GM19468 (cell line): Measurements from ENCODE around the gene TSPAN7.

Source experiments
- ATAC-seq: cut with Tn5 transposase; IDR thresholded peaks from one replicate; pipeline ENCODE4 v1.9.1; 2021; ENCODE audit warnings: mild to moderate bottlenecking, moderate library complexity, moderate number of reproducible peaks; ENCODE audit not compliant: unreplicated experiment; ENCODE audit errors: extremely low read depth

The TSPAN7 gene

GRCh38 chrX:38639730-38640129, 78.4 kb downstream of the TSPAN7 start:
- no peak for ATAC-seq

GRCh38 chrX:38641197-38641596, 79.9 kb downstream of the TSPAN7 start:
- no peak for ATAC-seq

- ATAC-seq, result no peak
These were observed 82.6 kb downstream of the TSPAN7 start for GRCh38 chrX:38643903-38644302.

- ATAC-seq, result no peak
These were observed 84.8 kb downstream of the TSPAN7 start for GRCh38 chrX:38646129-38646528.

- no peak for ATAC-seq
These were observed 87.9 kb downstream of the TSPAN7 start for GRCh38 chrX:38649221-38649620.

GRCh38 chrX:38649674-38650647, 88.6 kb downstream of the TSPAN7 start:
- no peak for ATAC-seq

- ATAC-seq, result no peak
These were observed 90.6 kb downstream of the TSPAN7 start for GRCh38 chrX:38651625-38652601.

- no peak for ATAC-seq
These were observed 91.6 kb downstream of the TSPAN7 start for GRCh38 chrX:38652934-38653442.

GRCh38 chrX:38654302-38654701, 93.0 kb downstream of the TSPAN7 start:
- no peak for ATAC-seq

- no peak for ATAC-seq
These were observed 95.1 kb downstream of the TSPAN7 start for GRCh38 chrX:38656350-38656915.

GRCh38 chrX:38657562-38657961, 96.2 kb downstream of the TSPAN7 start:
- ATAC-seq, result no peak

GRCh38 chrX:38660395-38661102, 99.2 kb downstream of the TSPAN7 start:
- no peak for ATAC-seq

- no peak for ATAC-seq
These were observed 99.7 kb downstream of the TSPAN7 start for GRCh38 chrX:38661103-38661441.

GRCh38 chrX:38661561-38661960, 100.2 kb downstream of the TSPAN7 start:
- no peak for ATAC-seq

GRCh38 chrX:38662640-38663039, 101.3 kb downstream of the TSPAN7 start:
- ATAC-seq, result no peak

GRCh38 chrX:38664285-38664684, 102.9 kb downstream of the TSPAN7 start:
- ATAC-seq, result no peak

- ATAC-seq, result no peak
These were observed 105.6 kb downstream of the TSPAN7 start for GRCh38 chrX:38666909-38667308.

- ATAC-seq, result no peak
These were observed 107.4 kb downstream of the TSPAN7 start for GRCh38 chrX:38668771-38669170.

- no peak for ATAC-seq
These were observed 108.1 kb downstream of the TSPAN7 start for GRCh38 chrX:38669428-38669827.

- ATAC-seq, result no peak
These were observed 111.3 kb downstream of the TSPAN7 start for GRCh38 chrX:38672646-38673045.
